ENCODE measurements around the gene GGTLC2.
A peak's percentile ranks its signal among the peaks of the same experiment; 100 is the strongest.
"Not testable (repeated sequence)": the region's sequence is repeated elsewhere in the genome, so short reads cannot be mapped to it uniquely, and the experiment has no call there.

The GGTLC2 gene

DNA sequence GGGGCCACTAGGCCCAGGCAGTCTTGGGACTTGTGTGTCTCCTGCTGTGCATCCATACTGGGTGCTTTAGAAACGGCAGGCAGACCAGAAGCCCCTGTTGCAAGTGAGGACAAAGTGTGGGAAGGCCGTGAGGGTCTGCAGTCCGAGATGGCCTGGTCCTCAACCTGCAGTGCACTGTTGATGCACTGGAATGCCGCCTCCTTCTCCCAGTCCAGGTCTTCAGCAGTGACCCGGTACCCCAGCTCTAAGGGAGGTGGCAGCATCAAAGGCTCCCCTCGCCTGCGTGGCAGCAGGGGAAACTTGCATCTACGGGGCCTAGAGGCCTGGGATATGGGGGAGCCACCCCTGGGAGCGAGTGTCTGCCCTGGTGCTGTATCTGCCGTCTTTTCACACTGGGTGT, 2.2 kb upstream of the GGTLC2 start:
- not testable (repeated sequence) for DNase-seq

DNA sequence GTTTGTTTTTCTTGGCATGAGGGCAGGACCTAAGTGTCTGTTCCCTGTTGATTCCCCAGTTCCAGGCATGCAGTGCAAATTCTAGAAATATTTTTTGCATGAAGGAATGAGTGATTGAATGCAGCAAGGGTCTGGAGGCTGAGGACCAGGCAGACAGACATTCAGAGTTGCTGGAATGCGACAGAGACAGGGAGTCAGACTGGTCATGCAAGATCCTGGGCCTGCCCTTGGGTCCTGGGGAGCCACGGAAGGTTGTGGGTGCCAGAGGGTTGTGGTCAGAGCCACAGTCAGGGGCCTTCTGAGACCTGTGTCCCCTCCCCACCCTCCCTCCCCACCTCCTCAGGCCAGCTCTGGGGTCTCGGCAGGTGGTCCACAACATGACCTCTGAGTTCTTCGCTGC, 1.6 kb downstream of the GGTLC2 start:
- DNase-seq, result not testable (repeated sequence)

GRCh38 chr22:22647952-22648351, 3.5 kb downstream of the GGTLC2 start:
- DNase-seq, result not testable (repeated sequence)

GRCh38 chr22:22648863-22649536, 4.6 kb downstream of the GGTLC2 start:
- not testable (repeated sequence) for DNase-seq

DNA sequence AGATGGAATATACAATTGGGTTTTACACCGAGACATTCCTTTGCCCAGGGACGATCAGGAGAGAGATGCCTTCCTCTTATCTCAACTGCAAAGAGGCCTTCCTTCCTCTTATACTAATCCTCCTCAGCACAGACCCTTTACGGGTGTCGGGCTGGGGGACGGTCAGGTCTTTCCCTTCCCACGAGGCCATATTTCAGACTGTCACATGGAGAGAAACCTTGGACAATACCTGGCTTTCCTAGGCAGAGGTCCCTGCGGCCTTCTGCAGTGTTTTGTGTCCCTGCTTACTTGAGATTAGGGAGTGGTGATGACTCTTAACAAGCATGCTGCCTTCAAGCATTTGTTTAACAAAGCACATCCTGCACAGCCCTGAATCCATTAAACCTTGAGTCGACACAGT, 5.3 kb downstream of the GGTLC2 start:
- DNase-seq, result not testable (repeated sequence)

GRCh38 chr22:22650398-22650797, 6.0 kb downstream of the GGTLC2 start:
- not testable (repeated sequence) for DNase-seq

DNA sequence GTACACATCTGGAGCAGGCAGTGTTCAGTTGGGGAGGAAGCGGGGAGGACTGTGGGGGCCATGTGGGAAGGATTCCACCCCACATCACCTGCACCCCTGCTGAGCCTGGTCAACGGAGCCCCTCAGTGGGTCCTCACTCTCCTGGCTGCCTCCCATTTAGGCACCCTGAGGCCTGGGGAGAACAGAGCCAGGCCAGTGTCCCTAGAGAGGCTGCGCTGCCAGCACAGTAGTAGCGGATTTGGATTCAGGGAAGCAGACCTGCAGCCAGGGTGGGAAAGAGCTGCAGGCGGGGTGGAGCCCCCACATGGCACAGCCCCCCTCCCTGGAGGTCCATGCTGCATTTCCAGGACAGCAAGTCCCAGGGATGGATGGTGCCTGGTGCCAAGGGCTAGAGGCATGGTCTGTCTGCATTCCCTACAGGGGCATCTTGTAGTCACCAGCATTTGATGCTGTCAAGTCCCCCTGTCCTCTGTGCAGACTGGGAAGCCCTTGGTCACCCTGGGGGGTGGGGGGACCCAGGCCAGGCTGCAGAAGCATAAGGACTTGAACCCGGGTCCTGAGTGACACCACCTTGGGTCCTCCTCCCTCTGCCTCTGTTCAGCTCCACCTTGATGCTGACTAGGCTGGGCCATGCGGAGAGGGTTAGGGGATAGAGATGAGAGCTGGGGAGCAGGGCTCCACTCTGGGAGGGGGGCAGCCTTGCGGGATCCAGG, 6.5 kb downstream of the GGTLC2 start:
- not testable (repeated sequence) for DNase-seq

- peak; percentile 11 for DNase-seq
Observed at GRCh38 chr22:22651593-22651992, 7.2 kb downstream of the GGTLC2 start.

DNA sequence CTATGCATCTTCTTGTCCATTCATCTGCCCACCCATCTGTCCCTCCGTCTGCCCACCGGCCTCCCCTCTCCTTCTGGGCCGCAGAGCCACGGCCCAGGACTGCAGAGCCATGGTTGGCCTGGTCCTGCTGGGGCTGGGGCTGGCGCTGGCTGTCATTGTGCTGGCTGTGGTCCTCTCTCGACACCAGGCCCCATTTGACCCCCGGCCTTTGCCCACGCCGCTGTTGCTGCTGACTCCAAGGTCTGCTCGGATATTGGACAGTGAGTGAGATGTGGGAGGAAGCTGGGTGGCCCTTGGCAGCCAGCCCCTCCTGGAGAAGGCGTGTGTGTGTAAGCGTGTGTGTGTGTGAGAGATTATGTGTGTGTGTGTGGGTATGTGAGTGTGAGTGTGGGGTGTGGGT, 7.7 kb downstream of the GGTLC2 start:
- not testable (repeated sequence) for DNase-seq

DNA sequence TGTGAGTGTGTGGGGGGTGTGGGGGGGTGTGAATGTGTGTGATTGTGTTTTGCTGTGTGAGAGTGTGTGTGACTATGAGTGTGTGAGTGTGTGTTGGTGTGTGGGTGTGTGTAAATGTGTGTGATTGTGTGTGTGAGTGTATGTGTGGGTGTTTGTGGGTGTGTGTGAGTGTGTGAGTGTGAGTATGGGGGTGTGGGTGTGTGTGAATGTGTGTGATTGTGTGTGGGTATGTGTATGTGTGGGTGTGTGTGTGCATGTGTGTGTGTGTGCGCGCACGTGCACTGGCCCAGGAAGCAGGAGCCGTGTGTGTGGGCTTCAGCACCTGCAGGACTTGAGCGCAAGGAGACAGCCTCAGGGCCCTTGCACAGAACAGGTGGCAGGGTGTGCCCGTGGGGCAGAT, 8.2 kb downstream of the GGTLC2 start:
- not testable (repeated sequence) for DNase-seq

GRCh38 chr22:22653677-22654381, 9.4 kb downstream of the GGTLC2 start:
- DNase-seq, result peak; percentile 58

DNA sequence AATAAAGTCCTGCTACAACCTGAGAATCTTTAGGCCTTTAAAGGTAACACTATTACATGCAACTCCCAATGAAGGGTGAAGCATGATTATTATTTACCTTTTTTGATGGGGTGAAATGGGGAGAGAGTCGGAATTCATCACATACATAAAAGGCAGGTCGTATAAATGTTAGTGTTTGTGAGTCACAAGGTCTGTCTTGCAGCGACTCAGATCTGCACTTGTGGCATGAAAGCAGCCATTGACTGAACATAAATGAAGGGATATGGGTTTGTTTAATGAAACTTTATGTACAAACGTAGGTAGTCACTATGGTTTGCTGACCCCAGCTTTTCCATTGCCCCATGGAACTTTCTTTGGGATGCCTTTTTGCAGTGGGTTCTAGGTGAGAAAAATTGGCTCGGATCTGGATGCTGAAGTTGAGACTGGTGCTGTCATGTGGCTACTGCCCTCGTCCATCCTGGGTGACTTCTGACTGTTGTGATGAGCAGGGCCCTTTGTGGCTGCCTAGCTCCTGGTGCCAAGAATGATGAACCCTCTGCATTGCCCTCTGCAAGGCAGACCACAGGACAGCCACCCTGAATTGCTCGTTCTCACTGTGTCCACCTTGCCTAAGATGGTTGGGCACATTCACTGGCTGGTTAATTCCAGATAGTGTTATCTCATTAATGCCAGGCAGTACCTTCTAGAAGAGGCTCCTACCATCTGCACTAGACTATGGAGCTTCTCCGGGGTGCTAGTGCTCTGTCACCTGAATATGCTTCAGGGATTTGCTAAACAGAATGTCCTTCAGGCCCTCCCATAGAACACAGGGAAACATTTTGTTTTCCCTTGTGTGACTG, 11.3 kb downstream of the GGTLC2 start:
- no peak for DNase-seq

GRCh38 chr22:22657712-22658111, 13.3 kb downstream of the GGTLC2 start:
- DNase-seq, result no peak

DNA sequence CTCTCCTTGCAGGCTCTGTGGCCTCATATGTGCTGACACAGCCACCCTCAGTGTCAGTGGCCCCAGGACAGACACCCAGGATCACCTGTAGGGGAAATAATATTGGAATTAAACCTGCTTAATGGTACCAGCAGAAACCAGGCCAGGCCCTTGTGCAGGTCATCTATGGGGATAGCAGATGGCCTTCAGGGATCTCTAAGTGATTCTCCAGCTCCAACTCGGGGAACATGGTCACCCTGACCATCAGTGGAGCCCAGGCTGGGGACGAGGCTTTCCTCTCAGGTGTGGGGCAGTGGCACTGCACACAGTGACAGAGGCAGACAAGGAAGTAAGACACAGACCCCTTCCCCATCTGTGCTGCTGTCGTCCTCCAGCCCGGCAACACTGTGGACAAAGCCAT, 16.9 kb downstream of the GGTLC2 start:
- DNase-seq, result no peak

DNA sequence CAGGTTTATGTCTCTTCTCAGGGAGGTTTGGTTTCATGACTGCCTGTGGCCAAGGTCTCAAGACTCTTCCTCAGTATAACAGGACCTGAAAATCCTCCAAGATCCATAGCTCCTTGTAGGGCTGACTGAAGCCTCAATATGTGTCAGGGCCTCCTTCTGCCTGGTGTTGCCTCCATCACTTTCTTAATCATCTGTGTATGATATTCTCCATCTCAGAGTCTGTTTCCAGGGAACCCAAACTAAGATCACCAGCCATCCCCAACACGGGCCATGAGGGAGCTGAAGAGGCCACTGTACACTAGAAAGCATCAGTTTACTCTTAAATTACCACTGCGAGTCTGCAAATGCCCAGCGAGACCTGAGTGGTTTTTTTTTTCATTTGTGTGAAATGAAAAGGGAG, 17.7 kb downstream of the GGTLC2 start:
- no peak for DNase-seq

DNA sequence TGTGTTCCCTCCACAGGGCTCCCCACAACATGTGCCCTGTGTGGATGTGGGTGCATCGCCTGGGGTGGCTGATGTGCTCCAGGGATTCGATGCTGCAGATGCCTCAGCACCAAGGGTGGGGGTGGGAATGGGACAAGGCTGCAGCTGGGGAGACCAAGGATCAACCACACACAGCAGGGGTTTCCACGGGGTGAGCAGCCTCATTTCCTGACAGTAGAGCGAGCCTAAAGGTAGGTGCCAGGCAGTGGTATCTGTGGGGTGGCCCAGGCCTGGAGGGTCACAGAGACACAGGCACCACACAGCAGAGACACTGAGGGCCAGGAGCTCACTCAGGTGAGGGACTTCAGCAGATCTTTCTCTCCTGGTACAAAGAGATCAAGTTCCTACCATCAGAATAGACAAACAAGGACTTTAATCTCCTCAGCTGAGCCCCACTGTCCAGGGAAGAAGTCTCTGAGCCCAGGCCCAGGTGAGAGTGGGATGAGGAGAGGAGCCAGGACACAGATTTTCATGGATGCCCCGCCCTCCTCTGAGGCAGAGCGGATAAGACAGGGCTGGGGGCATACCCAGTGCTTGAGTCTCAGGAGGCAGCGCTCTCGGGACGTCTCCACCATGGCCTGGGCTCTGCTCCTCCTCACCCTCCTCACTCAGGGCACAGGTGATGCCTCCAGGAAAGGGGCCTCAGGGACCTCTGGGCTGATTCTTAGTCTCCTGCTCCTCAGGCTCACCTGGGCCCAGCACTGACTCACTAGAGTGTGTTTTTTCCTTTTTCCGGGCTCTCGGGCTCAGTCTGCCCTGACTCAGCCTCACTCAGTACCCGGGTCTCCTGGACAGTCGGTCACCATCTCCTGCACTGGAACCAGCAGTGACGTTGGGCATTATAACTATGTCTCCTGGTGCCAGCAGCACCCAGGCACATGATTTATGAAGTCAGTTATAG, 19.7 kb downstream of the GGTLC2 start:
- DNase-seq, result no peak

DNA sequence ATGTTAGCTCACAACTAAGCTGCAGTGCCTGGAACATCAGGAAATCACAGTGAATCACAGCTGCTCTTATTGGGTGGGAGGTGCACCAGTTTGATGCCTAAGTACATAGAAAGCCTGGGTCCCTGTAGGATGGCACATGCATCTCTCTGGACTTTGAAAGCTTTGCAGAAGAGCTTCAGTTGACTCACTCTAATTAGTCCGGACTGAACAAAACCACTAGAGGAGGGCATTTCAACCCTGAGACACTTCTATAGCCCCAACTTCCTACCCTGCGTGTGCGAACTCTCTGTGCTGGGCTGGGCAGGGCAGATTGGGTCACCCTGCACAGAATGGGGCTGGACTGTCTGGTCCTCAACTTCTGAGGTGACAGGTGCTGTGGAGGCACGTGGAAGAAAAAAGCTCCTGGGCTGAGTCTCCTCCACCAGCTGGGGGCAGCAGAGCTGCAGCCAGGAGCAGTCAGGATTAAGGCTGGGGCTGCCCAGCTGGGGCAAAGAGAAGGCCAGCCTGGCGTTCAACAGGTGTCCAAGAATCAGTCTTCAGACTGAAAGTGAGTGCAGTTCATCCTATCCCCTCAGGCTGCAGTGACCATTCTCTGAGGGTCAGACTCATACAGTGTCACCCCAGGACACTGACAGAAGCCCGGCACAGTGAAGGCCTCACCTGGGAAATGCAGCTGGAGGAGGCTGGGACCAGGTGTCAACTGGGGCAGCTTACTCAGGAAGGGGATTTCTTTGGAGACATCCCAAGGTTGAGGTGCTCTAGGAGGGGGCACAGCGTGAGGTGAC, 22.1 kb downstream of the GGTLC2 start:
- DNase-seq, result peak; percentile 24

DNA sequence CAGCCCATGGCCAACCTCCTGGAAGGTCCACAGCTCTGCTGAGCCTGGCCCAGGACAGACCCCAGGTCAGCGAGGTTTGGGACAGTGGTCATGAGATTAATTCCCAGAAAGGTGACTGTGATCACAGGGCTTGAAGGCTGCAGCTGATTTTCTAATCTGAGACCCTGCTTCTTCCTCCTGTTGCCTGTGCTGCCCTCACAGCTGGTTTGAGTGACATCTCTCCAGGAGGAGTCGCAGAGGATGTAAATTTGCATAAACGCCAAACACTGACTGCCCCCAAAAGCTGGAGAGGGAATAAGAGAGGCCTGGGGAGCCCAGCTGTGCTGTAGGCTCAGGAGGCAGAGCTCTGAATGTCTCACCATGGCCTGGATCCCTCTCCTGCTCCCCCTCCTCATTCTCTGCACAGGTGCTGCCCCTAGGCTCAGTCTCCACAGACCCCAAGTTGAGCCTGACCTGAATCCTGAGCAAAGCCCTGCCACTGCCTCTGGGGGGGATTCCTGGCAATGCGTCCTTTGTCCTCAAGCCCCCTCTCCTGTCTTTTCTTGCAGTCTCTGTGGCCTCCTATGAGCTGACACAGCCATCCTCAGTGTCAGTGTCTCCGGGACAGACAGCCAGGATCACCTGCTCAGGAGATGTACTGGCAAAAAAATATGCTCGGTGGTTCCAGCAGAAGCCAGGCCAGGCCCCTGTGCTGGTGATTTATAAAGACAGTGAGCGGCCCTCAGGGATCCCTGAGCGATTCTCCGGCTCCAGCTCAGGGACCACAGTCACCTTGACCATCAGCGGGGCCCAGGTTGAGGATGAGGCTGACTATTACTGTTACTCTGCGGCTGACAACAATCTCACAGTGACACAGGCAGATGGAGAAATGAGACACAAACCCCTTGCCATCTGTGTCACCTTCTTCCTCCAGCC, 23.8 kb downstream of the GGTLC2 start:
- no peak for DNase-seq

GRCh38 chr22:22669093-22669492, 24.7 kb downstream of the GGTLC2 start:
- DNase-seq, result no peak
